ENCODE data around the gene SYNE1. TPM values are rescaled to one million over a fixed set of nuclear protein-coding genes. Genes with fewer than 3 reads are reported as not detected.

Gene SYNE1
- total and polyA plus RNA-seq, 2 experiments from 2014 or later: 14.6 to 83.9 TPM

DNA sequence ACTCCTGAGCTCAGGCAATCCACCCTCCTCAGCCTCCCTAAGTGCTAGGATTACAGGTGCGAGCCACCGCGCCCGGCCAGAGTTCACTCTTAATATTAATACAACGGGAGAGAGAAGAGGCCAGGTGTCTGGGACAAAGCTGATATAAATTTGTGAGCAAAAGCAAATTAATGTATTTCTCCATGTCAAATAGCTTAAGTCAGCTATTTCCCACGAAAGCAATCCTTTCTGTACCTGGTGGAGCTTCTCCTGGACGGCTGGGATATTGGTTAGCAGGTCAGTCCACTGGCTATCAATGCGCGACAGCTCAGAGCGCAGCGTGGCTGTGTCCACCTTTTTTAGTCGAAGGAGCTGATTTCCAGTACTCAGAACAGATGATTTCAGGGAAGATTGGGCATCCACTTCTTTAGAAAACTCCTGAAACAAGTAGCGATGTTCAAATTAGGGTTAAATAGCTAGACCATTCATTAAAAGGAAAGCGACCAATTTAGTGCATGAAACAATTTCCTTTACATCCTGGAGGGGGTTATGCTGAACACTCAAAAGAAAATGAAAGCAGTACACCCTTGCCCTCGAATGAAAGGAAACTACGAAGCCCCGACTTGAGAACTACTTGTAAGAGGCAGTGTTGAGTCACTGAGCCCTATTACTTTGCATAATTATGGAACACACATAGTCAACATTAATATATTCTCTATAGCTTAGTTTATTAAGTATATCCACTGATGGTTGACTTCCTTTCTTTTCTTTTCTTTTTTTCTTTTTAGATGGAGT lies 403.4 kb downstream of the SYNE1 start:
- Histone ChIP-seq H3K4me3 (no peak overlapping the region), H3K27ac (no peak overlapping the region), H3K36me3 (peaks cover 55% of the 10 kb centered on the region), H3K4me1 (ENCODE audit: low read depth) (no peaks in the 10 kb centered on the region), H3K9me3 (ENCODE audit: low read depth) (no peaks in the 10 kb centered on the region), H3K27me3 (no peaks in the 10 kb centered on the region)
- TF ChIP-seq, protein P1, sequence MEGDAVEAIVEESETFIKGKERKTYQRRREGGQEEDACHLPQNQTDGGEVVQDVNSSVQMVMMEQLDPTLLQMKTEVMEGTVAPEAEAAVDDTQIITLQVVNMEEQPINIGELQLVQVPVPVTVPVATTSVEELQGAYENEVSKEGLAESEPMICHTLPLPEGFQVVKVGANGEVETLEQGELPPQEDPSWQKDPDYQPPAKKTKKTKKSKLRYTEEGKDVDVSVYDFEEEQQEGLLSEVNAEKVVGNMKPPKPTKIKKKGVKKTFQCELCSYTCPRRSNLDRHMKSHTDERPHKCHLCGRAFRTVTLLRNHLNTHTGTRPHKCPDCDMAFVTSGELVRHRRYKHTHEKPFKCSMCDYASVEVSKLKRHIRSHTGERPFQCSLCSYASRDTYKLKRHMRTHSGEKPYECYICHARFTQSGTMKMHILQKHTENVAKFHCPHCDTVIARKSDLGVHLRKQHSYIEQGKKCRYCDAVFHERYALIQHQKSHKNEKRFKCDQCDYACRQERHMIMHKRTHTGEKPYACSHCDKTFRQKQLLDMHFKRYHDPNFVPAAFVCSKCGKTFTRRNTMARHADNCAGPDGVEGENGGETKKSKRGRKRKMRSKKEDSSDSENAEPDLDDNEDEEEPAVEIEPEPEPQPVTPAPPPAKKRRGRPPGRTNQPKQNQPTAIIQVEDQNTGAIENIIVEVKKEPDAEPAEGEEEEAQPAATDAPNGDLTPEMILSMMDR (IDR thresholded peaks at IDR 0.05; ENCODE audit: low read depth, low read length): no peak
- no peak for DNase-seq (ENCODE audit: low read depth in 1 of 2, low spot score in 1 of 2)

DNA sequence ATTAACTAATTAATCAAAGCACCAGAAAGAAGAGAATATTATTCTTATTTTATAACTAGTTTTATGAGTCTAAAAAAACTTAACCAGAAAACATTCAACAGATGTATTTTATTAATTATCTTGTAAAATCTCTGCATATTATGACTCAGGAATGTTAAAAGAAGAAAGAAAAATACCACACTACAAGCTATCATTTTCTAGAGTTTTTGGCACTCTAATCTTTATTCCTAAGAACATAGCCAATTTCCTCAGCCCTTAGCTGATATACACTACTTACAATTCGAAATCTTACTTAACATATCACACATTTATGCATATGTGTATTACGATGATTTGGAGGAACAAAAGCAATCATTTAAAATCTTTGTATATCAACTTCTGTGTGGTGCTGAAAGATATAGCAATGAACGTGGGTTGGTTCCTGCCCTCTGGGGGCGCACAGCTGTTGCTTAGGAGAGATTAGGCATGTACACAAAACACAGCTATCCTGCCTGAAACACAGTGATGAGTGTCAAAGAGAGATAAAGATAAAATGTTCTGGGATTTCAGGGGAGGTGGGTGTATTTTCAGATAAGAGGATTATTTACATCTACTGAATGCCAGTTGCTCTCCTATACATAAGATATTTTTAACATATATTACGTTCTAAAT lies 404.5 kb downstream of the SYNE1 start:
- H3K9me3 ChIP-seq (ENCODE audit: low read depth): no peaks in the 10 kb centered on the region
- H3K27me3 ChIP-seq: no peaks in the 10 kb centered on the region
- H3K4me3 ChIP-seq: no peak overlapping the region
- no peak overlapping the region for H3K27ac ChIP-seq
- peak in 1 of 2 donors; percentile 85 for DNase-seq (ENCODE audit: low read depth in 1 of 2, low spot score in 1 of 2)
- no peaks in the 10 kb centered on the region for H3K4me1 ChIP-seq (ENCODE audit: low read depth)
- peaks cover 49% of the 10 kb centered on the region for H3K36me3 ChIP-seq
- TF ChIP-seq, protein P1 (IDR thresholded peaks at IDR 0.05; ENCODE audit: low read depth, low read length): peak; percentile 33

DNA sequence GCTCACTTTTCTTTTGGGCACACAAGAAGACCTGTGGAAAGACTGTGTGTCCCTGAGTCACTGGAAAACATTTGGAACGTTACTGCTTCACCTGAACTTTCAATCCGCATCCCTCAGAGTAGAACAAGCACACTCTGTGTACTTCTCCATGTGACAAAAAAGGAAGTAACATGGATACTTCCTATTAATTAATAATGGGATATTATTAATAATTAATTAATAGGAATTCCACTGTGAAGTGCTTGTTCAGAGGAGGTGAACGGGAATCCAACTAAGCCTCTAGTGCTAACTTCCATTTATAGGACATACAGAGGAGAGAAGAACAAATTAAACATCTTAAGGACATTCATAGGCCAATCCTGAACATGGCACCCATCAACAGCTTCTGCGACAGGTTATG lies 407.8 kb downstream of the SYNE1 start:
- Histone ChIP-seq H3K27me3 (no peaks in the 10 kb centered on the region), H3K4me1 (ENCODE audit: low read depth) (no peaks in the 10 kb centered on the region)
- no peak for DNase-seq (ENCODE audit: low read depth in 1 of 2, low spot score in 1 of 2)

DNA sequence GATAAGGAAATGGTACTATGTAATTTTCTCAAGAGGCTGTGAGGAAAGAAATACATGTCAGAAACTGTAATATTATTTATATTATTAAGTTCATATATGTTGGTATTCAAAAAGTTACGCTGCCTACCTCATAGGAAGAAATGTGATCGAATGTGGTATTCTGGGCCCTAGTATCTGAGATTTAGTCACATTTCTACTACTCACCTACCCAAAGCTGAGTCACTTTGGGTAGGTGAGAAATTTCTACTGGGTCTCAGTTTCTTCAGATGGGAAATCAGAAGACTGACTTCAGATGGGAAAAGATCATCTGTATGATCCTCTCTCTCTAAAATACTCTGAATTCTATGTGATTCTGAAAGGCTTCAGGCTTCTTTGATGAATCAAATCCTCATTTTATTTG lies 411.0 kb downstream of the SYNE1 start:
- Histone ChIP-seq H3K36me3 (peaks cover 57% of the 10 kb centered on the region), H3K4me3 (no peak overlapping the region), H3K27me3 (no peaks in the 10 kb centered on the region), H3K4me1 (ENCODE audit: low read depth) (no peaks in the 10 kb centered on the region), H3K27ac (no peak overlapping the region), H3K9me3 (ENCODE audit: low read depth) (no peaks in the 10 kb centered on the region)
- TF ChIP-seq, protein P1 (IDR thresholded peaks at IDR 0.05; ENCODE audit: low read depth, low read length): no peak
- no peak for DNase-seq (ENCODE audit: low read depth in 1 of 2, low spot score in 1 of 2)

More for the DNA sequence above, 407.8 kb downstream of the SYNE1 start:
- Histone ChIP-seq H3K9me3 (ENCODE audit: low read depth) (no peaks in the 10 kb centered on the region), H3K4me3 (no peak overlapping the region), H3K27ac (no peak overlapping the region), H3K36me3 (peaks cover 39% of the 10 kb centered on the region)
- TF ChIP-seq, protein P1 (IDR thresholded peaks at IDR 0.05; ENCODE audit: low read depth, low read length): no peak

DNA sequence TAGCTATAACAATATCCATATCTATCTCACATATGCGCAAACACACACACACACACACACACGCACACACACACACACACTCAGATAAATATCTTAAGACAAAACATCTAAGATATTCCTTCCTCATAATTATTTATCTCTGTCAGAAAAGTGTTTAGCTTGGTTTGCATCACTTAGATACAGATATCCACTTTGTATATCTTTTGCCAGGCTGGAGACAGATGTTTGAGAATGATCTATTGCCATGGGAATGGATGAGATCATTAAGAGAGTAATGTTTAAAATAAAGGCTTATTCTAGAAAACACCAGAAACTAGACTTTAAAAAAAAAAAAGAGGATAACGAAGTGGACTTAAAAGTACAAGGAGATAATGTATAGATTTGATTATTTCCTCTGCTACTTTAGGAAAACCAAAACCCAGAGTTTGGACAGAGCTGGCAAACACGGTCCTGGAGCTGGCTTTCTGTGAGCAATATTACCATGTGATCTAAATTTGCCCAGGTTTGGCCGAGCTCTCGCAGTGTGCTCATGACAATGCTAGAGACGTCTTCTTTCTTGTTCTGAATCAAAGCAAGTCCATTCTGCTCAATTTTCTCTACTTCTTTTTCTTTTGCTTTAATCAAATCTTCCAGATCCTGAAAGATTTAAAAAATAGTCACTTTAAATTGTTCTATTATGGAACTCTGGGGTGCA lies 411.8 kb downstream of the SYNE1 start:
- Histone ChIP-seq H3K36me3 (peaks cover 62% of the 10 kb centered on the region), H3K9me3 (ENCODE audit: low read depth) (no peaks in the 10 kb centered on the region), H3K4me3 (no peak overlapping the region), H3K27ac (no peak overlapping the region), H3K4me1 (ENCODE audit: low read depth) (no peaks in the 10 kb centered on the region), H3K27me3 (no peaks in the 10 kb centered on the region)
- TF ChIP-seq, protein P1 (IDR thresholded peaks at IDR 0.05; ENCODE audit: low read depth, low read length): no peak
- no peak for DNase-seq (ENCODE audit: low read depth in 1 of 2, low spot score in 1 of 2)

Data from cardiac muscle cell (in vitro differentiated cells and primary cell).